ENCODE data around the gene GALNT7.

GRCh38 chr4:173130687-173131086 lies 37.9 kb upstream of the GALNT7 start:
- TF ChIP-seq CTCF (IDR thresholded peaks at IDR 0.05) = no peak
- TF ChIP-seq POLR2A (IDR thresholded peaks at IDR 0.05) = no peak
- no peak for TF ChIP-seq EP300 (IDR thresholded peaks at IDR 0.05)
